Stimulated activated CD8-positive, alpha-beta memory T cell treated with anti-CD3 and anti-CD28 coated beads, Interleukin-12 subunit alpha, Interleukin-12 subunit beta, amount 100 ng/mL, for 24 hours (primary cell): ENCODE measurements around the gene ANKH.
"Not testable (repeated sequence)": the region's sequence is repeated elsewhere in the genome, so short reads cannot be mapped to it uniquely, and the experiment has no call there.

Experiments used
- DNase-seq: peaks from one replicate; pipeline ENCODE4 v3.0.0-alpha.2; 2020; ENCODE audit errors: extremely low read depth

The ANKH gene

GRCh38 chr5:14882658-14883580, 11.3 kb upstream of the ANKH start:
- DNase-seq: no peak

DNA sequence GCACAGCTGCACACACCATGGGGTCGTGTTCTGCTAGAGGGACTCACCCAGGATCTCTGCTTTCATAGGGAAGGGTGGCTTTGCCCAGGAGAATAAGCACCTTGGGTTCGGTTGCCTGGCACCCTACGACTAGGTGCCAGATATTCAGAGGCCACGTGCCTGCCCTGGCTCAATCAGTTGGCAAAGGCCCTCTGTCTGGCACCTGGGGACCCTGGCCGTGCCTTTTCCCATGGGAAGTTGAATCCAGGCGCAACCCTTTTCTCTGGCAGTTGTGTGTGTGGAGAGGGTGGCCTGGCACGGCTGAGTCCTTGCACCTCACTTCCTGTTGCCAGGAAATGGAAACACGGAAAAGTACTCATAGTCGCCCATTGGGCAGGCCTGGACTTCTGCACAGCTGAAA, 10.2 kb upstream of the ANKH start:
- no peak for DNase-seq

GRCh38 chr5:14880688-14881087, 9.1 kb upstream of the ANKH start:
- DNase-seq: no peak

DNA sequence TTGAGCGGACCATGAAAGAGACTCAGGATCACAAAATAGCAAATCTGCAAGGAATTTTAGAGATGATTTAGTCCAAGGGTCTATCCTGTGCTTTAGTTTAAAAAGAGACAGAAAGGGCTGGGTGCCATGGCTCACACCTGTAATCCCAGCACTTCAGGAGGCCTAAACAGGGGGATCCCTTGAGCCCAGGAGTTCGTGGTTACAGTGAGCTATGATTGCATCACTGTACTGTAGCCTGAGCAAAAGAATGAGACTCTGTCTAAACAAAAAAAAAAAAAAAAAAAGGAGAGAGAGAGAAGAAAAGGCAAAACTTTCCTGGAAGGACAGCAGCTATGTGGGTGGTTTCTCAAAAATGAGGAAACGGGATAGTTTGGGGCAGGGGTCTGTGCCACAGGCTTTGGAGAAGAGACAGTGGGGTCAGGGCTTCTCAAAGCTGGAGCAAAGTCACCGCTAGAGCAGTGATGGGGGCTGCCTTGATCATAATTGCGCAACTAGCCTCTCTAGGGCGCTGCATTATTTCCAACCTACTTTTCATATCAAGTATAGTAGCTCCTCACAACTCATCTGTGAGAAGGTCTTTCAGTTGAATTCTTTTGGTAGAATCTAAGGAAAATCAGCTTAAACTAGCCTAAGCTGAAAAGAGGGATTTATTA, 8.5 kb upstream of the ANKH start:
- no peak for DNase-seq

DNA sequence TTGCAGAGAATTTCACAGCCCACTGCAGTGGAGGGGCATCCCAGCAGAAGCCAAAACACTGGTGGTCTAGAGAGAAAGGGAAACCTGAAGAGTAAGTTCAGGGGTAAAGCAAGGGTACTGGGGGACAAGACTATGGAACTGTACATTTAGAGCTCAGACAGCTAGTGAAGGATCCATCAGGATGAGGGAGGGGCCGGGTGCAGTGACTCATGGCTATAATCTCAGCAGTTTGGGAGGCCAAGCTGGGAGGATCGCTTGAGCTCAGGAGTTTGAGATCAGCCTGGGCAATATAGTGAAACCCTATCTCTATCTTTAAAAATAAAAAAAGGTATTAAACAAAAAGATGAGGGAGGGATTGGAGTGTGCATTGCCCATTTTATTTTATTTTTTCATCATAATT, 7.8 kb upstream of the ANKH start:
- no peak for DNase-seq

DNA sequence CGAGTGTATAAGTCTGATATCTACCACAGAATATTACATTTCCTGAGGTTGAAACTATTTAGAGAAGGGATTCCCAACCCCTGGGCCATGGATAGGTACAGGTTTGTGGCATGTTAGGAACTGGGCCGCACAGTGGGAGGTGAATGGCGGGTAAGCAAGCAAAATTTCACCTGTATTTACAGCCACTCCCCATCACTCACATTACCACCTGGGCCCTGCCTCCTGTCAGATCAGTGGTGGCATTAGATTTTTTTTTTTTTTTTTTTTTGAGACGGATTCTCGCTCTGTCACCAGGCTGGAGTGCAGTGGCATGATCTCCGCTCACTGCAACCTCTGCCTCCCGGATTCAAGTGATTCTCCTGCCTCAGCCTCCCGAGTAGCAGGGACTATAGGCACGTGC, 6.6 kb upstream of the ANKH start:
- not testable (repeated sequence) for DNase-seq

DNA sequence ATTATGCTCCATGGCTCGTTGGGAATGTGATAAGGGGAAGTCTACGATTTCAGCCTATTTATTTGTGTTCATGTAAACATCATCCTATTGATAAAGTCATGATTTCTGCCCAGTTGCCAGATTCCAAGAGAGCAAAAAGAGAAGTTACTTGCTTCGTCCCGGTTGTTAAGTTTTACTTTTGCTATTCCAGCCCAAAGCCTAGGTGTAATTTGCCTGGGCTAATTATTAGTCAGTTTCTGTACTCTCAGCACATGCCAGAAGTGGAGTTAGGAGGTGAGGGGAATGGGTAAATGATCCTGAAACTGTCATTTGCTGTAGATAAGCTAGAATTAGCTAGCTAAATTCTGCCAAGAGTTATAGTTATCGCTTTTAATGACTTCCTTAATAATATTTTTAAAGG, 4.5 kb upstream of the ANKH start:
- no peak for DNase-seq

DNA sequence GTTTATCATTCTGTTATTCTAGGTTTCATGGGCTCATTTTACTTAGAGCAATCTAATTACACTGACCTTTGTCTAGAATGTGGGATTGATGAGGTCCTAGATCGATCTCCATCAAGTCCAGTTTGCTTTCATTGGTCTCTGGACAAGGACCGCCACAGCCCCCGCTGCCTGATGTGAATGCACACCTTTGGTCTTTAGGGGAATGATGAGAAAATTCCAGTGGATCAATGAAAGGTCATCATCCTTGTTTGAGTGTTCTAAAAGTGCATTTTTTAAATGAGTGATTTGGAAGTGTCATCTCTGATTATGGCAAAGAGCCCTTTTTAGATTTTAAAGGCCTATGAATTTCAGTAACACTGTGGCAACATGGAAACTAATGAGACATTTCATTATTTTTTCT, 2.2 kb upstream of the ANKH start:
- no peak for DNase-seq

DNA sequence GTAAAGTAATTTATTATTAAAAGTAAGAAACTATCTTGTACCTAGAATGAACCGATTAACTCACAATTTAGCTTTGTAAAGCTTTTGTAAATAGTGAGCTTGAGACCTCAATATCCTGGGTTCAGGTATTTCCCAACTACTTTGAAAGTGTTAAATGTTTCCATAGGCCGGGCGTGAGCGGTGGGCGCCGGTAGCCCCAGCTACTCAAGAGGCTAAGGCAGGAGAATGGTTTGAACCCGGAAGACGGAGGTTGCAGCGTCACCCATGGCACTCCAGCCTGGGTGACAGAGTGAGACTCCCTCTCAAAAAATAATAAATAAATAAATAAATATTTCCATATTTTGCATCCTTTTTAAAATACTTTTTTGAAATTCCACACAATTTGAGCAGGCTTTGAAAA, 1.5 kb upstream of the ANKH start:
- no peak for DNase-seq

DNA sequence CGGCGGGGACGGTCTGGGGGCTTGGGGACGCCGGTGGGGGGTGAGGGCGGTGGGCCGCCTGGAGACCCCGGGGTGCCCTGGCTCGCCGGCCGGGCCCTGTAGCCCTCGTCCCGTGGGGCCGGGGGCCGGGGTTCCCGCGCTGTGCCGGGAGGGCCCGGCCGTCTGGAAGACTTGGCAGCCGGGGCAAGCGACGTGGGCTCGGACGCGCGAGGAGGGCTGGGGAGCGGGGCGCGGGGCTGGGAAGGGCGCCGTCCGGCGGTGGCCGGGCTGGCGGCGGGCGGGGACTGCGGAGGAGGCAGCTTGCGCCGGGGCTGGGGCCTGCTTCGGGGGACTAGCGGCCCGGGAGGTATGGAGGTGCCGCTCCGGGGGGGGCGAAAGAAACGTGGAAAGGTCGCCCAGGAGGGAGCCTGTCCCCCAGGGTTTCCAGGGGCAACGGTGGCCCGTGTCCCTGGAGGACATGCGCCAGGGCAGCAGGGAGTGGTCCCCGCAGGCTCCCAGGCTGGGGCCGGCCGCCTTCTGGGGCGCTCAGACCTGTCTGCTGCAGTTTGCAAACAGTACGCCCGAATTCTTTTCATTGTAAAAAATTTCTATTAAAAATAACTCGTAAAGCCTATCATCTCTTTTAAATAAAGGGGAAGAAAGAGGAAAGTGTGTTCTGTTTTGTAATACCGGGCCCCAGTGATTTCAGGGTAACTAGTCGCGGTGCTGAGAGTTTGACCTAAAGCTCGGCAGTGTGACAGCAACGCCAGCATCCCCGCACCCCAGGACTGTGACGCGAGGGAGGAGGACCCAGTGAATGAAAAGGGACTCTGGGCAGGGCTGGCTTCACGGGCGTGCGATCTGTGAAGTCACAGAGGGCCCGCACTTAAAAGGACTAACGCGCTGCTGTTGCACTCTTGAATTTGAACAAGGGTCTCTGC, 752 bp upstream of the ANKH start:
- no peak for DNase-seq

- DNase-seq: peak; percentile 43
Measured at GRCh38 chr5:14870337-14871213, 1.0 kb downstream of the ANKH start.

DNA sequence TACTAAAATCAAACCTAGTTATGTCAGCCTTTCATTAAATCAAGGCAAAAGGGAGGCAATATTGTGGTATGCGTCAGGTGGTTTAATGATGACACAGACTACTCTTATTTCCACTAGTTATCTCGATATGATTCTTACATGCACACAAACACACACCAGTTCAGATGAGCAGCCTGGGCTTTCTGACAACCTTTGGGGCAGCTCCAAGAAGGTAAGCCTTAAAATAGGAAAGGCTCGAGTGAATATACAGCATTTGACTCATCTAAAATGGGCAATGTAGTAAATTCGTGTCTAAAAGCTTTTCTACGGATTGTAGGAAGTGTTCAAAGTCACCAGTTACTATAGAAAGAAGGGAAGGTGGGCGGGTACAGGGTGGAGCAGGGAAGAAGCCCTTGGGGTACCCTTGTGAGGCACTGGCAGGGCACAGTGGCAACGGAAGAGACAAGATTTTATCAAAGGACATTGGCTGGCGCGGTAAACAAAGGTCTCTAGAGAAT, 1.9 kb downstream of the ANKH start:
- DNase-seq: no peak

DNA sequence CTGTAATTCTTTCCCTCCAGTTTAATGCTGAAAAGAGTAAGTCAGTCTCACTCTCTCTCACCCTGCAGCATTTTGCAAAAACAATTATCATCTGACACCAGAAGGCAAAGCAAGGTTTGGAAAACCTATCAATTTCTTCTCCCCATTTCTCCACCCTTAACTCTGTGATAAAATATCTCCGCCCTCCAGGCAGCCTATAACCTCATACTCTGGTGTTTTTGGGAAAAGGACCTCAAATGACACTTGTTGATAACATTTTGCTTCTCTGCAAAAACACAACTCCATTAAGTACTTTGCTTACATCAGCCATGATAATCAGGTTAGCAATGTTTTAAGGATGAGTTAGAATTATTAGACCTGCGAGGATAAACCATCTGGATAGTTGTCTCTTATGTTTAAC, 2.3 kb downstream of the ANKH start:
- DNase-seq: no peak

- no peak for DNase-seq
Measured at GRCh38 chr5:14868771-14869170, 2.8 kb downstream of the ANKH start.

DNA sequence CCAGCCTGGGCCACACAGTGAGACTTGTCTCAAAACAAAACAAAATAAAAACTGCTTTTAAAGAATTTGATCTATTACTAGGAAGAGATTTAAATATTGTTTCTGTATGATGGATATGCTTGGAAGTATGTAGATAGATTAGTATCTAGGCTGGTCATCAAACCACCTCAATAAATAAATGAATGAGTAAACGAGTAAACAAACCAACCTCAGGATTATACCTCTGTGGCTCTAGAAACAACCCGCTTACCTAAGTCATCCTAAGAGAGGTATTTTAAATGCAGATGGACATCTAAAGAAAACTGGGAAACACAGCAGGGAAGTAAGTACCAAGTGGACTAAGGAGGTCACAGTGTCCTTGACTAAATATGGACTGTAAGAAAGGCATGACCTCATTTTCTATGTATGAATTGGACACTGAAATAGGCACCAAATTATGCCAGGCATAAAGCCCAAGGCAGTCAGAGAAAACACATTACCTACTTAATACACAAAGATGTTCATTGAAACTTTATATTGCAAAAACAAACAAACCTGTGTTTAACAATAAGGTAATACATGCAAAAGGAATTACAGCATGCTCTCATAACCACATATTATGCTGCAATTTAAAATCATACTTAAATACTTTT, 7.3 kb downstream of the ANKH start:
- no peak for DNase-seq

- DNase-seq: no peak
Measured at GRCh38 chr5:14863105-14863504, 8.5 kb downstream of the ANKH start.

DNA sequence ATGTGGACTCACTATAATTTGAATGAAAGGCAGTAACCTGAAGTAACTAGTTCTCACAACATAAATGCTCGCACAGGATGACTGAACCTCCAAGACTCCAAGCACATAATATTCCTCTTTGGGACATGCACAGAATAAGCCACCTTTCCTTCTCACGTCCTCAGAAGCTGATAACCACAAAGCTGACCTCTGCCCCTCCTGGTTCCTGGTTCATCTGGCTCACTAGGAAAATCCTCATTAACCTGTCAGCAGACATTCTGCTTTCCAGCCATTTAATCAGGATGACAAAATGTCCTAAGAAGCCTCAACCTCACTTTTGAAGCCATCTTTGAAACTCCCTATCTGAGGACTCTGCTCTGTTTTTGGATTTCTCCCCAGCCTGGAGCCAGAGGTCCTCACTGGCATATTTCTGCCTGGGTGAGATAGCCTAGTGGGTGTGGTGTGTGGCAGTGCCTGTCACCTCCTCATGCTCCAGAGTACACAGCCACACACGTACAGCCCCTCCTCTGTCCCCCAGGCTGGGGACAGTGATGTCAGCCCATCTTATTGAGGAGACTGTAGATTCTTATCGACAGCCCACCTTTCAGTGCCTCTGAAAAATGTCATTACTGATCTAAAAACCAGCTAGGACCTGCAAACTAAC, 10.3 kb downstream of the ANKH start:
- DNase-seq: no peak

DNA sequence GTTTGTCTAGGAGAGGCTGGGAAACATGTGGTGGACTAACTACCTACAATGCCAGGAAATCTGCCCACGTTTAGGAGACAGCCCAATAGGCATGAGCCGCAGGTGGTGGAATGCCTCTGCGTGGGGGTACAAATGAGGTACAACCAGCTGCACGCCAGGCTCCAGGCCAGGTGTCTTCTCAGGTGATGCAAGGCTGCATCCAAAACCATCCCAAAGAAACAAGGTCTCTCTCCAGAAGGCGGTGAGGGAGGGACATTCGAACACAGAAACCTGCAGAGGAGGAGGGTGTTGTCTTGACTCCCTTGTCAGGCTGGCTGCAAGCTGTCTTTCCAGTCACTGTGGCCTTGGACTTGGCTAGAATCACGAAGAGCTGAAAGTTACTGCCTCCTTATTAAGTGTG, 11.6 kb downstream of the ANKH start:
- no peak for DNase-seq

GRCh38 chr5:14859150-14859549, 12.4 kb downstream of the ANKH start:
- no peak for DNase-seq

DNA sequence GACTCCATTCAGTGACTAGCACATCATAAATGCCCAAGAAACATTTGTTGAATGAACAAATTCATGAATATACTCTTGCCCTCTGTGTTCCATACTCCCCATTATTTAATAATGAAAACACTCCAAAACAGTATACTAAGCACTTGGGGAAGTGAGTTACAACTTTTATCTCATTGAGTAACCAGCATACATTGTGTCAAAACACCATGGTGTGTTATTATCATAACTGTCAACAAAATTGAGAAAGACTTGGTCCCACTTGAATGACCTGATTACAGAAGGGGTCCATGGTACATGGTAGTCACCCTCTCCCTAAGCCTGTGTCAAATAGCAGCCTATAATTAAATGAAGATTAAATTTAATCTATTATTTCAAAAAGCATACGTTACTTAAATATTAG, 16.2 kb downstream of the ANKH start:
- no peak for DNase-seq
